GM23338 (cell line): ENCODE measurements around the gene SULT1C2. TPM values are rescaled to one million over a fixed set of nuclear protein-coding genes. Genes with fewer than 3 reads are reported as not detected.
"Not testable (repeated sequence)": the region's sequence is repeated elsewhere in the genome, so short reads cannot be mapped to it uniquely, and the experiment has no call there.

Source experiments
- ATAC-seq: fragments of 200-7000 bp; cut with Tn5 transposase; 3 replicates; pipeline ENCODE4 v1.9.1; 2020
- DNase-seq: peaks from one replicate; pipeline ENCODE4 v3.0.0-alpha.2; 2015; ENCODE audit warnings: low spot score
- H2AFZ ChIP-seq: fragments of 200-600 bp; sonication (generic); 2 replicates; pipeline ENCODE4 v1.8.0; 2016; ENCODE audit warnings: antibody characterized with exemption, mild to moderate bottlenecking, moderate library complexity
- H3F3A ChIP-seq: fragments of 200-600 bp; sonication (generic); replicated peaks from 2 replicates; pipeline ENCODE4 v1.8.0; 2017; ENCODE audit warnings: antibody characterized with exemption, mixed run types, low read depth
- H3K27ac ChIP-seq: fragments of 200-600 bp; sonication (generic); 2 replicates; pipeline ENCODE4 v1.6.1; 2016; ENCODE audit warnings: low read depth
- H3K27me3 ChIP-seq: fragments of 200-600 bp; sonication (generic); 2 replicates; pipeline ENCODE4 v1.8.0; 2016; ENCODE audit warnings: mild to moderate bottlenecking, mixed run types, moderate library complexity; ENCODE audit not compliant: insufficient read depth
- H3K36me3 ChIP-seq: fragments of 200-600 bp; sonication (generic); 2 replicates; pipeline ENCODE4 v1.8.0; 2016; ENCODE audit warnings: mild to moderate bottlenecking; ENCODE audit not compliant: insufficient read depth
- H3K4me1 ChIP-seq: fragments of 200-600 bp; sonication (generic); 2 replicates; pipeline ENCODE4 v1.8.0; 2016; ENCODE audit warnings: mild to moderate bottlenecking, moderate library complexity; ENCODE audit not compliant: insufficient read depth
- H3K4me2 ChIP-seq: fragments of 200-600 bp; sonication (generic); 2 replicates; pipeline ENCODE4 v1.7.1; 2017; ENCODE audit warnings: mixed run types
- H3K4me3 ChIP-seq: fragments of 200-600 bp; sonication (generic); 2 replicates; pipeline ENCODE4 v1.6.1; 2016; ENCODE audit warnings: mixed run types
- H3K79me2 ChIP-seq: fragments of 200-600 bp; sonication (generic); replicated peaks from 2 replicates; pipeline ENCODE4 v1.8.0; 2017; ENCODE audit warnings: mild to moderate bottlenecking; ENCODE audit not compliant: insufficient read depth
- H3K9me2 ChIP-seq: fragments of 200-600 bp; sonication (generic); 2 replicates; pipeline ENCODE4 v1.8.0; 2017; ENCODE audit not compliant: insufficient read depth
- H4K20me1 ChIP-seq: fragments of 200-600 bp; sonication (generic); replicated peaks from 2 replicates; pipeline ENCODE4 v1.8.0; 2017; ENCODE audit warnings: mild to moderate bottlenecking; ENCODE audit not compliant: insufficient read depth
- H3K27ac Mint-ChIP-seq: 2 replicates; pipeline ENCODE4 v1.8.0; 2020; ENCODE audit warnings: inconsistent platforms, mild to moderate bottlenecking, moderate library complexity, mixed read lengths
- H3K27me3 Mint-ChIP-seq: 3 replicates; pipeline ENCODE4 v1.8.0; 2022; ENCODE audit warnings: low read depth, mild to moderate bottlenecking, moderate library complexity, mixed read lengths, inconsistent platforms; ENCODE audit not compliant: insufficient read depth, poor library complexity
- H3K36me3 Mint-ChIP-seq: 3 replicates; pipeline ENCODE4 v1.8.0; 2021; ENCODE audit warnings: low read depth, mild to moderate bottlenecking, inconsistent platforms, moderate library complexity, mixed read lengths
- H3K4me1 Mint-ChIP-seq: 3 replicates; pipeline ENCODE4 v1.8.0; 2020; ENCODE audit warnings: mild to moderate bottlenecking, inconsistent platforms, mixed read lengths
- H3K4me3 Mint-ChIP-seq: 3 replicates; pipeline ENCODE4 v1.8.0; 2021; ENCODE audit warnings: moderate library complexity, mild to moderate bottlenecking, inconsistent platforms, mixed read lengths
- H3K9me3 Mint-ChIP-seq: 3 replicates; pipeline ENCODE4 v1.8.0; 2020; ENCODE audit warnings: moderate library complexity, mild to moderate bottlenecking, inconsistent platforms, mixed read lengths
- EZH2phosphoT487 ChIP-seq: fragments of 200-600 bp; sonication (generic); IDR thresholded peaks from one replicate; pipeline ENCODE4 v1.8.1; 2018; ENCODE audit warnings: antibody characterized with exemption; ENCODE audit not compliant: unreplicated experiment
- NANOG ChIP-seq: IDR thresholded peaks from 2 replicates; pipeline ENCODE4 v1.6.1; 2016; ENCODE audit warnings: antibody characterized with exemption, borderline replicate concordance
- POLR2AphosphoS5 ChIP-seq: IDR thresholded peaks from 2 replicates; pipeline ENCODE4 v1.6.1; 2016; ENCODE audit warnings: antibody characterized with exemption, low read depth
- ZNF114 ChIP-seq: fragments of 250-450 bp; sonication (Bioruptor Pico); IDR thresholded peaks from 2 replicates; pipeline ENCODE4 v1.5.0; 2020; ENCODE audit warnings: mild to moderate bottlenecking, moderate library complexity
- polyA plus RNA-seq: library from polyadenylated mRNA; unstranded; fragments of >200 nt; fragmentation: Nextera tagmentation; extraction: Ambion mirVana; gene quantifications from 2 replicates; pipeline ENCODE4 v1.2.1, GENCODE V29; 2016
- total RNA-seq: library from RNA; depleted of rRNA; stranded (reverse); fragments of >200 nt; shearing (Covaris generic); gene quantifications from 2 replicates; pipeline ENCODE4 v1.2.3, GENCODE V29; 2014
- TF ChIP-seq, protein P1 (sequence below): fragments of 250-450 bp; sonication (Bioruptor Pico); IDR thresholded peaks from 2 replicates; pipeline ENCODE4 v1.5.0; 2020; ENCODE audit warnings: mild to moderate bottlenecking, moderate library complexity
- TF ChIP-seq, protein P2 (sequence below): IDR thresholded peaks from 2 replicates; pipeline ENCODE4 v1.6.1; 2016; ENCODE audit warnings: antibody characterized with exemption

Gene SULT1C2
- total and polyA plus RNA-seq, 2 experiments from 2014 or later, result 0.69 to 1.9 TPM

- TF ChIP-seq, protein P1, sequence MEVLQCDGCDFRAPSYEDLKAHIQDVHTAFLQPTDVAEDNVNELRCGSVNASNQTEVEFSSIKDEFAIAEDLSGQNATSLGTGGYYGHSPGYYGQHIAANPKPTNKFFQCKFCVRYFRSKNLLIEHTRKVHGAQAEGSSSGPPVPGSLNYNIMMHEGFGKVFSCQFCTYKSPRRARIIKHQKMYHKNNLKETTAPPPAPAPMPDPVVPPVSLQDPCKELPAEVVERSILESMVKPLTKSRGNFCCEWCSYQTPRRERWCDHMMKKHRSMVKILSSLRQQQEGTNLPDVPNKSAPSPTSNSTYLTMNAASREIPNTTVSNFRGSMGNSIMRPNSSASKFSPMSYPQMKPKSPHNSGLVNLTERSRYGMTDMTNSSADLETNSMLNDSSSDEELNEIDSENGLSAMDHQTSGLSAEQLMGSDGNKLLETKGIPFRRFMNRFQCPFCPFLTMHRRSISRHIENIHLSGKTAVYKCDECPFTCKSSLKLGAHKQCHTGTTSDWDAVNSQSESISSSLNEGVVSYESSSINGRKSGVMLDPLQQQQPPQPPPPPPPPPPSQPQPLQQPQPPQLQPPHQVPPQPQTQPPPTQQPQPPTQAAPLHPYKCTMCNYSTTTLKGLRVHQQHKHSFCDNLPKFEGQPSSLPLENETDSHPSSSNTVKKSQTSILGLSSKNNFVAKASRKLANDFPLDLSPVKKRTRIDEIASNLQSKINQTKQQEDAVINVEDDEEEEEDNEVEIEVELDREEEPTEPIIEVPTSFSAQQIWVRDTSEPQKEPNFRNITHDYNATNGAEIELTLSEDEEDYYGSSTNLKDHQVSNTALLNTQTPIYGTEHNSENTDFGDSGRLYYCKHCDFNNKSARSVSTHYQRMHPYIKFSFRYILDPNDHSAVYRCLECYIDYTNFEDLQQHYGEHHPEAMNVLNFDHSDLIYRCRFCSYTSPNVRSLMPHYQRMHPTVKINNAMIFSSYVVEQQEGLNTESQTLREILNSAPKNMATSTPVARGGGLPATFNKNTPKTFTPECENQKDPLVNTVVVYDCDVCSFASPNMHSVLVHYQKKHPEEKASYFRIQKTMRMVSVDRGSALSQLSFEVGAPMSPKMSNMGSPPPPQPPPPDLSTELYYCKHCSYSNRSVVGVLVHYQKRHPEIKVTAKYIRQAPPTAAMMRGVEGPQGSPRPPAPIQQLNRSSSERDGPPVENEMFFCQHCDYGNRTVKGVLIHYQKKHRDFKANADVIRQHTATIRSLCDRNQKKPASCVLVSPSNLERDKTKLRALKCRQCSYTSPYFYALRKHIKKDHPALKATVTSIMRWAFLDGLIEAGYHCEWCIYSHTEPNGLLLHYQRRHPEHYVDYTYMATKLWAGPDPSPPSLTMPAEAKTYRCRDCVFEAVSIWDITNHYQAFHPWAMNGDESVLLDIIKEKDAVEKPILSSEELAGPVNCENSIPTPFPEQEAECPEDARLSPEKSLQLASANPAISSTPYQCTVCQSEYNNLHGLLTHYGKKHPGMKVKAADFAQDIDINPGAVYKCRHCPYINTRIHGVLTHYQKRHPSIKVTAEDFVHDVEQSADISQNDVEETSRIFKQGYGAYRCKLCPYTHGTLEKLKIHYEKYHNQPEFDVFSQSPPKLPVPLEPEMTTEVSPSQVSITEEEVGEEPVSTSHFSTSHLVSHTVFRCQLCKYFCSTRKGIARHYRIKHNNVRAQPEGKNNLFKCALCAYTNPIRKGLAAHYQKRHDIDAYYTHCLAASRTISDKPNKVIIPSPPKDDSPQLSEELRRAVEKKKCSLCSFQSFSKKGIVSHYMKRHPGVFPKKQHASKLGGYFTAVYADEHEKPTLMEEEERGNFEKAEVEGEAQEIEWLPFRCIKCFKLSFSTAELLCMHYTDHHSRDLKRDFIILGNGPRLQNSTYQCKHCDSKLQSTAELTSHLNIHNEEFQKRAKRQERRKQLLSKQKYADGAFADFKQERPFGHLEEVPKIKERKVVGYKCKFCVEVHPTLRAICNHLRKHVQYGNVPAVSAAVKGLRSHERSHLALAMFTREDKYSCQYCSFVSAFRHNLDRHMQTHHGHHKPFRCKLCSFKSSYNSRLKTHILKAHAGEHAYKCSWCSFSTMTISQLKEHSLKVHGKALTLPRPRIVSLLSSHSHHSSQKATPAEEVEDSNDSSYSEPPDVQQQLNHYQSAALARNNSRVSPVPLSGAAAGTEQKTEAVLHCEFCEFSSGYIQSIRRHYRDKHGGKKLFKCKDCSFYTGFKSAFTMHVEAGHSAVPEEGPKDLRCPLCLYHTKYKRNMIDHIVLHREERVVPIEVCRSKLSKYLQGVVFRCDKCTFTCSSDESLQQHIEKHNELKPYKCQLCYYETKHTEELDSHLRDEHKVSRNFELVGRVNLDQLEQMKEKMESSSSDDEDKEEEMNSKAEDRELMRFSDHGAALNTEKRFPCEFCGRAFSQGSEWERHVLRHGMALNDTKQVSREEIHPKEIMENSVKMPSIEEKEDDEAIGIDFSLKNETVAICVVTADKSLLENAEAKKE, result no peak
- TF ChIP-seq EZH2phosphoT487, result no peak
- no peak for TF ChIP-seq NANOG
- no peak for TF ChIP-seq ZNF114 (CRISPR knock-in tag)
- TF ChIP-seq, protein P2, sequence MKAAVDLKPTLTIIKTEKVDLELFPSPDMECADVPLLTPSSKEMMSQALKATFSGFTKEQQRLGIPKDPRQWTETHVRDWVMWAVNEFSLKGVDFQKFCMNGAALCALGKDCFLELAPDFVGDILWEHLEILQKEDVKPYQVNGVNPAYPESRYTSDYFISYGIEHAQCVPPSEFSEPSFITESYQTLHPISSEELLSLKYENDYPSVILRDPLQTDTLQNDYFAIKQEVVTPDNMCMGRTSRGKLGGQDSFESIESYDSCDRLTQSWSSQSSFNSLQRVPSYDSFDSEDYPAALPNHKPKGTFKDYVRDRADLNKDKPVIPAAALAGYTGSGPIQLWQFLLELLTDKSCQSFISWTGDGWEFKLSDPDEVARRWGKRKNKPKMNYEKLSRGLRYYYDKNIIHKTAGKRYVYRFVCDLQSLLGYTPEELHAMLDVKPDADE, result no peak
These were observed 65.4 kb downstream of the SULT1C2 start (continued) for GRCh38 chr2:108354136-108354535.

GRCh38 chr2:108355906-108356734 is 67.4 kb downstream of the SULT1C2 start:
- Histone ChIP-seq H4K20me1 (no peaks in the 10 kb centered on the region), H3K4me2 (no peak overlapping the region), H3K36me3 (no peaks in the 10 kb centered on the region), H3F3A (no peaks in the 10 kb centered on the region), H2AFZ (no peak overlapping the region), H3K27ac (no peak overlapping the region), H3K9me2 (no peaks in the 10 kb centered on the region), H3K79me2 (no peaks in the 10 kb centered on the region), H3K4me1 (no peaks in the 10 kb centered on the region), H3K27me3 (no peaks in the 10 kb centered on the region), H3K4me3 (no peak overlapping the region)
- Mint-ChIP-seq H3K27me3 (no peaks in the 10 kb centered on the region), H3K9me3 (no peaks in the 10 kb centered on the region), H3K4me1 (peaks cover 4% of the 10 kb centered on the region; the same call in 2 of the 3 replicates), H3K27ac (peak overlapping the region; percentile 84), H3K4me3 (no peak overlapping the region), H3K36me3 (no peaks in the 10 kb centered on the region)
- peak; percentile 8 for DNase-seq
- TF ChIP-seq EZH2phosphoT487 (no peak), POLR2AphosphoS5 (0 out of 2 replicates have a peak, but pooled peaks have one; percentile 20)
- peak; percentile 65 for ATAC-seq

DNA sequence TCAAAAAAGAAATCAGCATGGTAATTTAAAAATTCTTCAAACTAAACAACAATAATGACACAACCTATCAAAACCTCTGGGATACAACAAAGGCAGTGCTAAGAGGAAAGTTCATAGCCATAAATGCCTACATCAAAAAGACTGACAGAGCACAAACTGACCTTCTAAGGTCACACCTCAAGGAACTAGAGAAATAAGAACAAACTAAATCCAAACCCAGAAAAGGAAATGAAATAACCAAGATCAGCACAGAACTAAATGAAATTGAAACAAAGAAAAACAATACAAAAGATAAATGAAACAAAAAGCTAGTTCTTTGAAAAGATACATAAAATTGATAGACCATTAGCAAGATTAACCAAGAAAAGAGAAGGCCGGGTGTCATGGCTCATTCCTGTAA is 70.6 kb downstream of the SULT1C2 start:
- not testable (repeated sequence) for H3K27ac ChIP-seq, H2AFZ ChIP-seq, DNase-seq, H3K4me3 Mint-ChIP-seq, H3F3A ChIP-seq, H3K79me2 ChIP-seq, H3K36me3 ChIP-seq, H3K4me3 ChIP-seq, H3K27me3 ChIP-seq, ATAC-seq, H3K4me1 ChIP-seq, H3K9me3 Mint-ChIP-seq, H3K27me3 Mint-ChIP-seq, H4K20me1 ChIP-seq, H3K4me2 ChIP-seq, H3K27ac Mint-ChIP-seq, H3K4me1 Mint-ChIP-seq, H3K9me2 ChIP-seq, H3K36me3 Mint-ChIP-seq
